Prostate gland (tissue), 2 donors: ENCODE measurements around the gene TMEM109.

ENCODE experiments used
- POLR2A ChIP-seq: fragments of 450-650 bp; IDR thresholded peaks from one replicate; pipeline ENCODE4 v1.6.1; 2016; ENCODE audit warnings: antibody characterized with exemption, mild to moderate bottlenecking
- TF ChIP-seq, protein P1 (sequence below), 4 experiments: fragments of 200-600 bp in 2 of 4; fragments of 450-650 bp in 2 of 4; sonication (generic) in 2 of 4; IDR thresholded peaks; 1 replicate in 3 of 4; 2 replicates in 1 of 4; pipeline ENCODE4 v1.5.1; 2016 to 2019; ENCODE audit warnings: antibody characterized with exemption in 4 of 4, mild to moderate bottlenecking in 2 of 4, moderate library complexity in 2 of 4

DNA sequence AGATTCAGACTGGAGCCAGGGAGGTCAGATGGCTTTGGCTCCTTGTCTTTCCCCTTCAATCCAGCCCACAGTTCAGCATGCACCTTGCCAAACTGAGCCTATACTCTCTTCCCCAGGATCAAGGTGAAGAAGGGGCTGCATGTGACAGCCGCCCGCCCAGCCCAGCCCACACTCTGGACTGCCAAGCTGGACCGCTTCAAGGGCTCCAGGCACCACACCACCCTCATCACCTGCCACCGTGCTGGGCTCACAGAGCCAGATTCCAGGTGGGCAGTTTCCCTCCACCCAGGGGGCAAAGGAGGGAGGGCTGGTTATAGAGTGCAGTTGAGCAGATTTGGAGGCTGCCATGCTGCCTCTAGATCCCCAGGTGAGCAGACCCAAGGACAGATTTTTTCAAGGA is 16.4 kb downstream of the TMEM109 start:
- TF ChIP-seq, protein P1, sequence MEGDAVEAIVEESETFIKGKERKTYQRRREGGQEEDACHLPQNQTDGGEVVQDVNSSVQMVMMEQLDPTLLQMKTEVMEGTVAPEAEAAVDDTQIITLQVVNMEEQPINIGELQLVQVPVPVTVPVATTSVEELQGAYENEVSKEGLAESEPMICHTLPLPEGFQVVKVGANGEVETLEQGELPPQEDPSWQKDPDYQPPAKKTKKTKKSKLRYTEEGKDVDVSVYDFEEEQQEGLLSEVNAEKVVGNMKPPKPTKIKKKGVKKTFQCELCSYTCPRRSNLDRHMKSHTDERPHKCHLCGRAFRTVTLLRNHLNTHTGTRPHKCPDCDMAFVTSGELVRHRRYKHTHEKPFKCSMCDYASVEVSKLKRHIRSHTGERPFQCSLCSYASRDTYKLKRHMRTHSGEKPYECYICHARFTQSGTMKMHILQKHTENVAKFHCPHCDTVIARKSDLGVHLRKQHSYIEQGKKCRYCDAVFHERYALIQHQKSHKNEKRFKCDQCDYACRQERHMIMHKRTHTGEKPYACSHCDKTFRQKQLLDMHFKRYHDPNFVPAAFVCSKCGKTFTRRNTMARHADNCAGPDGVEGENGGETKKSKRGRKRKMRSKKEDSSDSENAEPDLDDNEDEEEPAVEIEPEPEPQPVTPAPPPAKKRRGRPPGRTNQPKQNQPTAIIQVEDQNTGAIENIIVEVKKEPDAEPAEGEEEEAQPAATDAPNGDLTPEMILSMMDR (IDR thresholded peaks at IDR 0.05): no peak
- TF ChIP-seq POLR2A: no peak
